ENCODE data around the gene TBCB.
A peak's percentile ranks its signal among the peaks of the same experiment; 100 is the strongest.
"Not testable (repeated sequence)": the region's sequence is repeated elsewhere in the genome, so short reads cannot be mapped to it uniquely, and the experiment has no call there.

TBCB gene
- total RNA-seq: 72.4 to 80.1 reads per million in 2 experiments

DNA sequence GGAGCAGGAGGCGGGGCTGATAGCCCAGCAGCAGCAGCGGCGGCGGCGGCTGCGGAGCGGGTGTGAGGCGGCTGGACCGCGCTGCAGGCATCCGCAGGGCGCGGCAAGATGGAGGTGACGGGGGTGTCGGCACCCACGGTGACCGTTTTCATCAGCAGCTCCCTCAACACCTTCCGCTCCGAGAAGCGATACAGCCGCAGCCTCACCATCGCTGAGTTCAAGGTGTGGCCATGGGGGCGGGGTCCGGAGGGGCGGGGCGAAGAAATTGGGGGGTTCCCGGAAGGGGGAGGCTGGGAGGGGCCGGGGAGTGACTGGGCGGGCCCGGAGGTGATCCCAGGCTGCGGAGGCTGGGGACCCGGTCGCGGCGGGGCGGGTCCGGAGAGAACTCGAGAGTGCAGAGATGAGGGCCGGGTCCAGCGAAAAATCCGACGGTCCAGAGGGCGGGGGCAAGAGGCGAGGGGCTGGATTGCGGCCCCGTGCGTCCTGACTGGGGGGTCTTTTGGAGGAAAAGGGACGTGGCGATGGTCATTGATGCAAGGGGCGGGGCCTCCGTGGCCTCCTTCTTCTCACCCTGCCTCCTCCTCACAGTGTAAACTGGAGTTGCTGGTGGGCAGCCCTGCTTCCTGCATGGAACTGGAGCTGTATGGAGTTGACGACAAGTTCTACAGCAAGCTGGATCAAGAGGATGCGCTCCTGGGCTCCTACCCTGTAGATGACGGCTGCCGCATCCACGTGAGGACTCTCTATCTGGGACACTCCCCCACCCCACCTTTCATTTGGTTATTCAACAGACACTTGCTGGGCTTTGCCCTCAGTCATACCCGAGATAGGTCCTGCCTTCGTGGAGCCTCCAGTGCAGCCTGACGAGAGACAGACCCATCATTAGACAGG lies at the start of gene TBCB:
Gene TBCB (plus strand): TSS at position 16 of the 891 bp plus-strand sequence. CDS start 93 bp downstream, at position 109.
- DNase-seq (ENCODE audit: low read depth): peak; percentile 85

- DNase-seq (ENCODE audit: low read depth): no peak
Observed at GRCh38 chr19:36067681-36068080, 47.6 kb upstream of the TBCB start.

GRCh38 chr19:36068810-36069499 lies 46.3 kb upstream of the TBCB start:
- not testable (repeated sequence) for DNase-seq (ENCODE audit: low read depth)

DNA sequence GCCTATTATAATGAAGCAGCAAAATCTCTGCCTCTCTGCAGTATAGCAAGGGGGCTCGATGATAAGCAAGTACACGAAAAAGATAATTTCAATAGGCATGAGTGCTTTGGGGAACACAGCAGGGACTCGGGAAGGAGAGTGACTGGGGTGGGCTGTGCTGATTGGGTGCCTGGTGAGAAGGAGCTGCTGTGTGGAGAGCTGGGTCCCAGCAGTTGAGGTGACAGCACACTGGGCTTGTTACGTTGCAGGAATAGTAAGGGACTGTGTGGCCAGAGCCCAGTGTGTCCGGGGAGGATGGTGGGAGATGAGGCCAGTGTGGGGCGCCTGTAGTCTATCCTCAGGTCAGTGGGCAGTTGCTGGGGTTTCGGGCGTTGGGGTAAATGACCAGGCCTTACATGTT lies 43.2 kb upstream of the TBCB start:
- DNase-seq (ENCODE audit: low read depth): no peak

- DNase-seq (ENCODE audit: low read depth): no peak
Observed at GRCh38 chr19:36073121-36073876, 42.0 kb upstream of the TBCB start.

- DNase-seq (ENCODE audit: low read depth): no peak
Observed at GRCh38 chr19:36079389-36079945, 35.8 kb upstream of the TBCB start.

- no peak for DNase-seq (ENCODE audit: low read depth)
Observed at GRCh38 chr19:36081385-36081784, 33.9 kb upstream of the TBCB start.

DNA sequence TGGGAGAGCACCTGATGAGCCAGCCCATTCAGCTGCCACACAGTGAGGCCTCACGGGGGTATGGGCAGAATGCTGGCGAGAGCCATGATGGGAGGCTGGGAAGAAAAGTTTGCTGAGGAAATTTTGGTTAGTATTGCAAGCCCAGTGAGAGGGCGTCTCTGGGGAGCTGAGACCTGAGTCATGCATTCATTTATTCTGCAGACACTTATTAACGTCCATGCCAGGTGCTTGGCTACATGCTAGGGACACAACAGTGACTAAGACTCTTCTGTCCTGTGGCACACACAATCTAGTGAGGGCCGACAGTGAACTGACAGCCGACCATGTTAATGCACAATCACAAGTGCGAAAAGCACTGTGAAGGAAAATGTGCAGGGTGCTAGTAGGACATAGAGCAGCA lies 33.4 kb upstream of the TBCB start:
- no peak for DNase-seq (ENCODE audit: low read depth)

- no peak for DNase-seq (ENCODE audit: low read depth)
Observed at GRCh38 chr19:36082916-36083315, 32.4 kb upstream of the TBCB start.

- DNase-seq (ENCODE audit: low read depth): no peak
Observed at GRCh38 chr19:36084231-36085009, 30.8 kb upstream of the TBCB start.

- DNase-seq (ENCODE audit: low read depth): no peak
Observed at GRCh38 chr19:36086326-36086725, 28.9 kb upstream of the TBCB start.

DNA sequence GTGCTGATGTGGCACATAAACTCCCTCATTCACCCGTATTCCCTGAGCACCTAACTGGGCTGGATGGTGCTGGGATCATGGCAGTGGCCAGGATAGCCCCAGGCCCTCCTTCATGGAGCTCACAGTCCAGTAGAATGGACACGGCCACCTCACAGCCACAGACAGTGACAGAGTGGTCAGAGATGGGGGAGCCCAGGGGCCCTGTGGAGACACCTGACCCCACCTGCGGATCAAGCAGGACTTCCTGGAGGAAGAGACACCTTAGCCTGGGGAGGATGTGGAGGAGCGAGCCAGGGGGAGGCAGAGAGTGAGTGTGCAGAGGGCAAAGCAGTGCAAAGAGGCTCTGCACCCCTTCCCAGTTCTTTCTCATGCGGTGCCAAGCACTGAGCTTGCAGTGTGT lies 25.4 kb upstream of the TBCB start:
- no peak for DNase-seq (ENCODE audit: low read depth)

DNA sequence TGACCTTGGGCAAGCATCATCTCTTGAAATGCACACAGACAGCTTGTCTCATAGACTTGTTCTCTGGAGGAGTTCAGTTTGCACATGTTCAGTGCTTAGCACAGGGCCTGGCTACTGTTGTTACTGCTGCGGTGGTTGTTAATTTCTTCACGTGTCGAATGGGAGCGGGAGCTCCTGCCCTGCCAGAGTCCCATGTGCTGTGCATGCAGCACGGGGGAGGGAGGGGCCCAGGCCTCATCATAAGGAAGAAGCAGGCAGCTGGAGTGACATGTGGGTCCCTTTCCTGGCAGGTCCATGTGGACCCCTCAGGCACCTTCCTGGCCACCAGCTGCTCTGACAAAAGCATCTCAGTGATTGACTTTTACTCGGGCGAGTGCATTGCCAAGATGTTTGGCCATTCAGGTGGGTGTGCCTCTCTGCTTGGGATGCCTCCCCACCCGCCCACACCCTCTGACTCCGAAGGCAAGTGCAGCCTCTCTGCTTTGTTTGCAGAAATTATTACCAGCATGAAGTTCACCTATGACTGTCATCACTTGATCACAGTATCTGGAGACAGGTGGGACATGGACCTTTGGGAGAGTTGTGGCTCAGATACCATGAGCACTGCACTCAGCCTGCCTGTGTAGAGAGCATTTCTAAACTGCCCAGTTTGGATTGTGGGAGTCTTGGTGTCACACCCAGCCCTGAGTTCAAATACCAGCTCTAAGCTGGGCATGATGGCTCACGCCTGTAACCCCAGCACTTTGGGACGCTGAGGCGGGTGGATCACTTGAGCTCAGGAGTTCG lies 24.2 kb upstream of the TBCB start:
- DNase-seq (ENCODE audit: low read depth): no peak

GRCh38 chr19:36092566-36092965 lies 22.7 kb upstream of the TBCB start:
- DNase-seq (ENCODE audit: low read depth): no peak

DNA sequence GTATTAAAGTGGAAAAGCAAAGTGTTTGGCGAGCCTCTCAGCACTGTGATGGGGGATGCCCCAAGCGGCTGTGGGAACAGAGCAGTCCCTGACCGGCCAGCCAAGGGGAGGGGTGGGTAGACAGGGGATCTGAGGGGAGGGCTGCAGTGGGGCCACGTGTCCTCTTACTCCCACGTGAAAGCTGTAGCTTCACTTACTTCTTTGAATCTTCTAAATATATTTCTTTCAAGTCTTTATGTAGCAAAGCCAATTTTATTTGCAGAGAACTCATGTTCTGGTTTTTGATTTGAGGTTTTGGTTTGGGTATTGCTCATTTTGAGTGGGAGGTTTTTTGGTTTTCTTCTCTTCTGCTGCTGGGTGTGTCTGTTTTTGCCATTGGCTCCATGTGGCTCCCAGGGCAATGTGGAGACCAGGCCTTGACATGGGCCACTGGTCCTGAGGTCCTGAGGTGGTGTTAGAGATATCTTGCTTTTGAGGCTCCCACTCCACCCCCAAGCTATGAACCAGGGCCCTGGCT lies 22.1 kb upstream of the TBCB start:
- DNase-seq (ENCODE audit: low read depth): no peak

GRCh38 chr19:36093687-36094086 lies 21.6 kb upstream of the TBCB start:
- no peak for DNase-seq (ENCODE audit: low read depth)

DNA sequence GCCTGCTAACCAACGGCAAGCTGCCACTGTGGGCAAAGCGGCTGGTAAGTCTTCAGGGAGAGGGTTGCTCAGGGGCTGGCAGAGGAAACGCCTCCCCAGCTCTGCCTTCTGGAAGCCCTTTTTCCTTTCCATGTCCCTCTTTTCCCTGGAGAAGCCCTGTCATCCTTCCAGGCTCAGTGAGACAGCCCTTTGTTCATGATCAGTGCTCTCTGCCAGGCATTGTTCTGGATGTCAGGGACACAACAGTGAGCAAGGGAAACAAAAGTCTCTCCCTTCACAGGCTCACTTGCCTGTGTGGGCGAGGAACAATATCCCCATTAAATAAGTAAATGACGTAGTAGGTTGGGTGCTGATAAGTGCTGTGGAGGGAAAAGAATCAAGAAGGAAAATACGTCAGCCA lies 18.2 kb upstream of the TBCB start:
- no peak for DNase-seq (ENCODE audit: low read depth)

DNA sequence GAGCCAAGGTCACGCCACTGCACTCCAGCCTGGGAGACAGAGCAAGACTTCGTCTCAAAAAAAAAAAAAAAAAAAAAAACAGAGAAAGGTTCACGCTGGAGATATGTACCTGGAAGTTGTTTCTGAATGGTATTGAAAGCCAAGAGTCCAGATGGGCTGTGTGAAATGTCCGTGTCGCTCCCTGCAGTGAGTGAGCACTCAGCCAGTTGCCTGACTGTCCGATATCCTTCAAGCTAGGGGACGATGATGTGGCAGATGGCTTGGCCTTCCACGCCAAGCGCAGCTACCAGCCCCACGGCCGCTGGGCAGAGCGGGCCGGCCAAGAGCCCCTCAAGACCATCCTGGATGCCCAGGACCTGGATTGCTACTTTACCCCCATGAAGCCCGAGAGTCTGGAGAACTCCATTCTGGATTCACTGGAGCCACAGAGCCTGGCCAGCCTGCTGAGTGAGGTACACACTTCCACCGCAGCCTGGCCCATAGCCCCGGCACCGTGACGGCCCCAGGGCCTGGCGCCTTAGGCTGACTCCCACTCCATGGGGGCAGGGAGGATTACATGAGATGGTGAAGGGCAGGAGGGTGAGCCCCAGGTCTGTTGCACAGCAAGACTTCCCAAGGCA lies 16.0 kb upstream of the TBCB start:
- no peak for DNase-seq (ENCODE audit: low read depth)

GRCh38 chr19:36100476-36100875 lies 14.8 kb upstream of the TBCB start:
- DNase-seq (ENCODE audit: low read depth): no peak

Measured in T follicular helper cell (primary cell).